Stimulated activated CD8-positive, alpha-beta memory T cell treated with anti-CD3 and anti-CD28 coated beads, Interleukin-12 subunit alpha, Interleukin-12 subunit beta, amount 100 ng/mL, for 1 hour (primary cell): ENCODE measurements around the gene DGKI.

ENCODE experiments used
- DNase-seq: peaks from one replicate; pipeline ENCODE4 v3.0.0-alpha.2; 2020; ENCODE audit warnings: low read depth

The DGKI gene

DNA sequence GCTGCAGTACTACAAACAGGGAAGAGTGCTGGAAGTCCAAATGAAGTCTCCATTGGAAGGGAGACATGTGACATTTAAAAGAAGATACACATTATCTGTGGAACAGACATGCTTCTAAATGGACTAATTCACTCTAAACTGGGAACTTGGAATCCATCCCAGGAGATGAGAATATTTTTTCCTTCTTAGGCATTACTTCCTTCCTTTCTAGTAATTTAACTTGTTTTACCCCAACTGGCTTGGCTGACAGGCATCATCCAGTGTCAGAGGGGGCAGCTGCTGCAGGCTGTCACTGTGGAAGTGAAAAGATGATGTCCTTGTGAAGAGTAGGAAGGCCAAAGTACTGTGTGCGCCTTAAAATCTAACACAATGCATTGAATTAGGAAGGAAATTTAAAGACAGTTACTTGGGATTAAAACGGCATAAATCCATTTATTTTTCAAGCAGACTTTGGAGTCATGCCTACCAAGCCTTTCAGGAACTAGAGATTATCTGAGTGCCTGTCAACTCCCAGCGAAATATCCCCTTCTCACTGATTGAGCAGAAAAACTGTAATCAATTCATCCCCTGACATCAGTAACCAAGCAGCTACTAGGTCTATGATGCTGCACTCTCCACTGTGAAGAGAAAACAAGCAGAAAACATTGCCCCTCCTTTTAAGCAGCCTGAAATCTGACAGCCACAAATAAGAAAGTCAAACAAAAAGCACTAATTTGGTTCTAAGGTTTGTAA is 161.2 kb downstream of the DGKI start:
- no peak for DNase-seq

DNA sequence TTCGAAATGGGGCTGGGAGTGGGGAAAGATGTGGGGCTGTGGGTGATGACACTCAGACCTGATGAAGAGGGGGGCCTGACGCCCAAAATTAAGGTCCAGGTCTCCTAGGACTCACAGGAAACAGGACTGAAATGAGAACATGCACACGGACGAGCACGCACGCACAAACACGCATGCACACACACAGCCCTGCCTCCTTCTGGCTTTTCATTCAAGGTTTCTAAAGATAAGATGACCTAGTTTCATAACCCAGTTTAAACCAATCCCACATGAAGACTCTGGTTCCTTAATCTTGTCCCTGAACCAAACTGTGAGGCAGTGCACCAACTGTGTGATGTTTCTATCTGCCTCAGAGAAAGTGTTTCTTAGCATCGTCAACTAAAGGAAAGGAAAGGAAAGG is 162.0 kb downstream of the DGKI start:
- DNase-seq, result no peak

DNA sequence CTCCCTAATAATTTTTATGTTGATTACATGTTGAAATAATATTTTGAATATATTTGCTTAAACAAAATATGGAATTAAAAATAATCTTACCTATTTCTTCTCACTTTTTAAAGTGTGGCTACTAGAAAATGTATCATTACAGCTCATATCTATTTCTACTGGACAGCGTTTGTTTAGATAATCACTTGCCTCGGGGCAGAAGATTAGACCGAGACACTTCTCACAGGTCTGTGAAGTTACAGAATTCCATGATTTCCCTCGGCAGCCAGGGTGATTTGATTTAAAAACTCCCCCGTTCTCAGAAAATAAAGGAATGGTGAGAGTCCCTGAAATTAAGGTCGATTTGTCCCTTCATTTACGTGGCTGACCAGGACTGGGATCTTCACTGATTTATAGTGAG is 162.5 kb downstream of the DGKI start:
- DNase-seq, result no peak

DNA sequence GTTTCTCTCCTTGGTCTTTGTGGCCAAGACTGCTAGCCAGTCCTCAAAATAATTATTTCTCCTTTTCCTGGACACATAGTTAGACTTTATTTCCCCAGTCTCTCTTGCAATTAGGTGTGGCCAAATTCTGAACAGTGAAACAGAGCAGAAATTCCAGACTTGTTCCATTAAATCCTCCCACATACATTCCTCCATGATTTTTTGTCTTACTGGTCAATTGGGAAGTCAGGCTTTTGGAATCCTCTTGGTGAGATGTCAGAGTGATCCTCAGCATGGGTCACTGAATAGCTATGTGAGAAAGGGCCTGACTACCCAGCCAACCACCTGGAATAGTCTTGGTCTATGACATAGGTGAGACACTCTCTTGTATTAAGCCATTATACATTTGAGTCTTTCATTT is 164.2 kb downstream of the DGKI start:
- DNase-seq, result no peak

GRCh38 chr7:137681657-137682562 is 164.9 kb downstream of the DGKI start:
- no peak for DNase-seq

DNA sequence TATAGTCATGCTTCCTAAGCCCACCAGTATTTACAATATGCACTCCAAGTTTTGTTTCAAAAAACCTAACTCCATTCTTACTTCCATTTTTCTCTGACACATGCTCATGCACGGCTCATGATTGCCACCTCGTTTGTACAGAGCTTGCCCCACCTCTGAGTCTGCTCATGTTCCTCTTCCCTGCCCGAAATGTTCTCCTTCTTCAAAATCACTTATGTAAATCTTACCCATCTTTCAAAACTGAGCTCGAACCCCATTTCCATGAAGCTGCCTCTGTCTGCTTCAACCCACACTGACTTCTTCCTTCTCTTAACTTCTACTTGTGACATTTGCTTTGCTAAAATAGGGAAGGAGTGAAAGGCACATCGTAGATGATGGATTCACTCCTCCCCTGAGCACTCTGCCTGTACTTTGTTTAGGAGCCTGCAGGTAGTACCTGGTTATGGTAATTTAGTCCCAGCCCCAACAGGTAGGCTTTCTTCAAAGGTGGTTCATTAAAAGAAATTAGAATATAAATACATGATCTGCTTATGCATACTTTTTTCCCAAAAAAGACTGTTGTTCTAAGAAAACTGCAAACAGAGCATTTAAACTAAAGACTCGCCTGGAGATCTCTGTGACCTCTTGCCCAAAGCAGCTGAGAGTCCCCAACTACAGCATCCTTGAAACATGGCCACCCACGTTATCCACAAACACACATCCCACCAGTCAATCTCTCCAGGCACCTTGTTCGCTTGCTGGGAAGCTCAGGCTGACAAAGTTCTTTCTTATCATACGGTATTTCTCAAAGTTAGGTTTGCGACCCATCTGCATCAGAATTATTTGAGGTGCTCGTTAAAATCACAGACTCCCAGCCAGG is 172.0 kb downstream of the DGKI start:
- no peak for DNase-seq

DNA sequence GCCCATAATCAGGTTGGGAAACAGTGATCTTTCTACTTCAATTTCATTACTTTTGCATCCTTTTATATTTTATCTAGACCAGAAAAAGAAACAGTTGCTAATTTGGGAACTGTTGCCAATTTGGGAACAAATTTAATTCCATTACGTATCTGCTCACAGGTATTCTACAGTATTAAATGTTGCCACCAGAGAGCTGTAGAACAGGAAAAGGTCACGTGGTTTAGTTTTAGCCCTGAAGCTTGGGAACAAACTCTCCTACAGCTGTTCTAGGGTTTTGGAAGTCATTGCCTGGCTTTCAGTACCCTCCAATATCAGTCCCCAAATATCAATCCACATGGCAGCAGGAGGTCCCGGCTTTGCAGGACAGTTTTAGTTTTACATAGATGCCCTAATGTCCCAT is 172.7 kb downstream of the DGKI start:
- DNase-seq, result no peak

DNA sequence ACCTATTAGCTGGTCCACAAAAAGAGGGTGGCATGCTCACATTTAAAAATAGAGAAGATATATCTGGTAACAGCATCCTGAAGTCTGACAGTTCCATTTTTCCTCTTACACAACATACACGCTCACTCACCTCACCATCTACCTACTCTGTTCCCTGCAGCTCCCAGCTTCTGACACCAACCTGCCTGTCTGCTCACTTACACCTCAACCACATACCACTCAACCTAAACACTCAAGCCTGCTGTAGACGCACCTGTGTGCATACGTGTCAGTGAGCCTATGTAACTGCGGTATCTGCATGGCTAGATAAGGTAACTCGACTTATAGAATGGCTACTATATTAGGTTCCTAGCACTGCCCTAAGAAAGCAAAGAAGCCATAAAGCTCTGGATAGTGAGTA is 174.9 kb downstream of the DGKI start:
- no peak for DNase-seq

DNA sequence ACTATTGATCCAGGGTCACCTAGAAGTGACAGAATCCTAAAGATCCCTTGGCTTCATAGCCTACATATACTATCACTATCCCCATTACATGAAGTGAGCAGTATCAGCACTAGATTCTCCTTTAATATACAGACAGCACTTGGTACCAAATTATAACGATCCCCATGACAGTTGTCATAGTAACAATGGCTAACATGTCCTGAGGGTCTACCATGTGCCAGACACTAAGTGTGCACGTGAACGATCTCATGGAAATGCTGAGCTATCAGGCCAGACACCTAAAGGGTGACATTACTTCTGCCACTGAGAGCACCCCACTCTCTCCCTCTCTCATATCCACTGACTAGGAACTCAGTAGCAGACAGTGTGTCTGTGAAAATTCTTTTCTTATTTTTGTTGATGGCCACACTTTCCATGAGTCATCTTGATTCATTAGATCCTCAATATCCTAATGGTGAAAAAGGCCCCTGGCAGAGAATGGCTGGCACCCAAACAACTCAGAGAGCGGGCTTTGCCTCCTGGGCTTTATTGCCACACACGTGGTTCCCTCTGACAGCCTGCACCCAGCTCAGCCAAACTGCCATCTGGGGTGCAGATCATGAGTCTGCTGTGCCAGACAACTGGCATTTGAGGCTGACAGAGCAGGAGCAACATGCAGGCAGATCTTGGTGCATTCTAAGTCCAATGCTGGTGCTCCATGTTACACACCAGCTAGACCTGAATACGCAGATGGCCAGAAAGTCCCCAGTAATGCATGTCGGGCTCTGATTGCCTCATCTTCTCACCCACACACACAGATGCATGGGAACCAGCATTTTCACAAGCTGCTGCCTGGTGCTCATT is 176.3 kb downstream of the DGKI start:
- no peak for DNase-seq

DNA sequence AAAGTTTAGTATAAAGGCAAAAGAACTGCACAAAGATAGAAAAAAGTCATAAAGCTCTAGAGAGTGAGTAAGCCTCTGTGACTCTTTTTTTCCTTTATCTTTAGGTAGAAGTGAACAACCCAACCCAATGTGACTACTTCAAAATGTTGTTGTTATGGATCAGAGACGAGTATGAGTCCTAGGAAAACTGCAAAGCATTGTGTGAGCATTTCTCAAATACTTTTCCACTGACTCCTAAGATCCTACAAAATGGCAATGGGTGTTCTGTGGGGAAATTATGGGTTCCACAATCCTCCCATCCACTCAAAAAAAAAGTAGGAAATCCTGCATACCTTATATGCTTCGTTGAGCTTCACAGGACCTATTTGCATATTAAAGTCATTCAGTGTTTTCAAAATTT is 177.1 kb downstream of the DGKI start:
- no peak for DNase-seq

GRCh38 chr7:137668404-137668803 is 178.4 kb downstream of the DGKI start:
- DNase-seq, result no peak

DNA sequence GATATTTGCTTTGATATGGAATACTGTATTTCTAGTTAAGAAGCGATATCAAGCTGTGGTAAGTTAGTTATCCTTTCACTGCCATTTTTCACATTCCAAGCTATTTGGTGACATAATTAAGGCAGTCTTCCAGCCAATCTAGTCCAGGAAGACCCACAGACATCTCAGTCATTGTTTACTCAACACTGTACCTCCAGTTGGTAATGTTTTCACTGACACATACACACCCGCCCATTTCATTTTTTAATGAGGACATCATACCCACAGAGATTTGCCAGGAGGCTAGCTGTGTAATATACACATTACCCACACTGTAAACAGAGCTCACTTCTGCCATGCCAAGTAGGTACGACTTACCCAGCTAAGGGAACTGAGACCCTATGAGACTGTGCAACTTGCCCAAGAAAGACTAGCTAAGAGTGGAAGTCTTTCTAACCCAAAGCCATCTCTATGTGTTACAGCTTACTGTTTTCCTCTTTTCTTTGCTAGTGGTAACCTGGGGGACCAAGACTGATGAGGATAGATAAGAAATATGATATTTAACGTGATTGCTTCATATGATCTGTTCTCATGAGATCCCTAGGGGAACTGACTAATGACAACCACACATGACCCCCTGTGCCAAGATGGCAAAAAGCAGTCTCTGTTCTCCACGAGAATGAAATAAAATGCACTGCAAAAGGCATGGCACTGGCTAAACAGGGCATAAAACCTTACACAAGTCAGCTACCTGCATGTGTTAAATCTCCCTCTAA is 179.0 kb downstream of the DGKI start:
- no peak for DNase-seq

GRCh38 chr7:137664846-137665245 is 181.9 kb downstream of the DGKI start:
- DNase-seq, result no peak

GRCh38 chr7:137661634-137662033 is 185.1 kb downstream of the DGKI start:
- no peak for DNase-seq

DNA sequence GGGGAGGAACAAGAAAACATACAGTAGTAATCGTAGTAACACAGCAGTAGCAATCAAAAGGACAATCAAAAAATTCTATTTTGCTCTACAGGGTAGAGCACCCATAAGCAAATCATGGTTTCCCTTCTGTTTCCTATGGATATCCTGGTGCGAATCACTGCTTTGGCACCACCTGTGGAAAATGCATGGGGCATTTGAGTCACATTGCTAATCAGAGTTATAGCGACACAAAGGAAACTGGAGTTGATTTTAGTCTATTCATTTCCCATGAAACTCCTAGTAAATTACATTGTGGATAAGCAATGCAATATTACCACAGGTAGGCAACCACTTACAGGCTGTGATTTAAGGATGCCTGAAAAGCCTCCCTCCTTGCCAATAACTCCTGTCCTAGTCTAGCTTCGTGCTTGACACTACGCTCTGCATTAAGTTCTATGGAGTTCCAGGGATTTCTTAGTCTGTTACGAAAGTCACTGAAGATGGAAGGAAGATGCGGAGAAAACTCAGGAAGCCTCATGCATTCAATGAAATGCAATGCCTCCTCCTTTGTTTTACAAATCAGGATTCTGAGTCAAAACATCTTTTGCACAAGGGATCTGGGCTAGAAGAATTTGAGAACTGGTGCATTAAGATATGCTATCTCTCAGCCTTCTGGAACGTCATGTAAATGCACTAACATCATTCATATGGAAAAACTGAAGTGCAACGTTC is 188.4 kb downstream of the DGKI start:
- no peak for DNase-seq

DNA sequence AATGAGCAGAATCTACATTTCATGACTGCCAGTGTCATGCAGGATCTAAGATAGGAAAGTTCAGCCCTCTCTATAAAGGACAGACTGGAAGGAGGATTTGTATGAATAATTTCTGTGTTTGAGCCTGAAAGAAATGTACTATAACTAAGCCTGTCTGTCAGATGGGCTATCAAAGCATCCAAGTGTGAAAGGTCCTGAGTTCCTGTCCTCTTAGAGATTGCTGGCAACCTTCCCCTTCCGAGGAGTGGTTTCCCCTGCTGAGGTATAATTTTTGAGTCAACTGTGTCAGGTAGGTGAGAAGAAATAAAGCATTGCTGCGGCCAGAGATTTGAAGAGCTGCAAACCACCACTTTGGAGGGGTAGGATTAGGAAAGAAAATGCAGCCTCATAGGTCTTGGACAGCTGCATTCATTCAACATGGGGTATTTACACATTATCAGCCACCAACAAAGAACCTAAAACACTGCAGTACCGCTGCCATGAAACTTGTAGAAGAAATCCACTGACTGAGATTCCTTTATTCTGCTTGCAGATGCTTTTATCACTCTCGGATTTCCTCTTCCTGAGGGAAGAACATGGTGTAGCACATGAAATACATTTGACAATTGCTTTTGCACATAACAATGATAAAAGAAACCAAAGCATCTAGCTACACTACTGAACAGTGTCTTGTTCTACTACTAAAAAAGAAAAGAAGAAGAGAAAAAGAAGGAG is 189.1 kb downstream of the DGKI start:
- DNase-seq, result no peak

DNA sequence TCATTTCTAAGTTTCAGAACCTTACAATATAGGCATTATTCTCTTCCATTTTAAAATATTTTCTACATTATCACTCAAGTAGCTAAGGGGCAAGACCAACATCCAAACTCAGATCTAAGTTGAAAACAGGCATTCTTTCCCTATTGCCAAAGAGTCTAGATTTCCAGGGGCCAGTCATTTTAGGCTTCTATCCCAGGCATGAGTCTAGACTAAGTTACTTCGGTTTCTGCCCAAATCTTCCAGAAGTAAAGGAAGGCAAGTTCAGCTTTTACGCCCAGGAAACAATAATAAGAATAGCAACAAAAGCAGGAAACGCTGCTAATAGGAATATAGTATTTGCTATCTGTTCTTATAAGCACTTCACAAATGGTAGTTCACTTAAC is 189.9 kb downstream of the DGKI start:
- DNase-seq, result no peak

DNA sequence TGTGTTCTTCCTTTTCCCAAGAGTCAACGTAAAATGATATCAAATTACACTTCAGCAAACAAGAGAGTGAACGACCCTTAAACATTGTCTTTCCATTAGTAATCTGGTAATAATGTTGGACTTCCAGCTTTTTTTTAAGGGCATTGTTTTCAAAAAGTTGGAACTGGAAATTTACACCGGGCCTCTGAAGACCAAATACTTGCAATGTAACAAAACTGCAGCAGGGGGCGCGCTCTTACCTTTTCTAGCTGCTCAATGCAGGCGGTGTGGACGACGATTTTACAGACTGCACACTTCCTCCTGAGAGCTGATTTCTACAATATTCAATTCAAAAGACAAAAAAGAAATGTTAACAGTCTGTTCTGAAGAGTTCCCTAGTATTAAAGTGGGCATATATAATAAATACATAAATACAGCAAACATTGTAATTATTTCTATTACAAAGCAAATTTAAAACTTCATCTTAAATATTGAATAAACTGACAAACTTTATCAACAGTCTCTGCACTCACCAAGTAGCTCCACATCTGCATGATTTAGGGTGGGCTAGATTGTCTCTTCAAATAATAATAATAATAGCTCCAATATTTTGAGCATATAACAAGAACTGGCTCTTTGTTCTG is 190.4 kb downstream of the DGKI start:
- DNase-seq, result peak; percentile 20

GRCh38 chr7:137655804-137656203 is 191.0 kb downstream of the DGKI start:
- DNase-seq, result no peak
